HG03103 (cell line): ENCODE results near the gene BRD3.

Source experiments
- ATAC-seq: cut with Tn5 transposase; IDR thresholded peaks from one replicate; pipeline ENCODE4 v1.9.1; 2021; ENCODE audit warnings: low read depth; ENCODE audit not compliant: unreplicated experiment

The BRD3 gene

GRCh38 chr9:133981589-133981957 is 86.3 kb downstream of the BRD3 start:
- no peak for ATAC-seq

- ATAC-seq = no peak
Measured at GRCh38 chr9:133980864-133981588, 86.8 kb downstream of the BRD3 start.
